Endothelial cell (in vitro differentiated cells): ENCODE results near the gene ERC1. TPM values are rescaled to one million over a fixed set of nuclear protein-coding genes. Genes with fewer than 3 reads are reported as not detected.

Experiments used
- DNase-seq: peaks from one replicate; pipeline ENCODE4 v3.0.0; 2021; ENCODE audit warnings: low spot score
- H3K27ac Mint-ChIP-seq: one replicate; pipeline ENCODE4 v1.8.0; 2021; ENCODE audit warnings: mixed read lengths, inconsistent platforms; ENCODE audit not compliant: unreplicated experiment
- H3K27me3 Mint-ChIP-seq: one replicate; pipeline ENCODE4 v1.8.0; 2021; ENCODE audit warnings: mild to moderate bottlenecking, moderate library complexity, mixed read lengths, inconsistent platforms; ENCODE audit not compliant: unreplicated experiment
- H3K36me3 Mint-ChIP-seq: one replicate; pipeline ENCODE4 v1.8.0; 2021; ENCODE audit warnings: mild to moderate bottlenecking, low read depth, mixed read lengths, inconsistent platforms; ENCODE audit not compliant: unreplicated experiment
- H3K4me1 Mint-ChIP-seq: one replicate; pipeline ENCODE4 v1.8.0; 2021; ENCODE audit warnings: mild to moderate bottlenecking, mixed read lengths, inconsistent platforms; ENCODE audit not compliant: unreplicated experiment
- H3K4me3 Mint-ChIP-seq: one replicate; pipeline ENCODE4 v1.8.0; 2021; ENCODE audit warnings: mild to moderate bottlenecking, mixed read lengths, inconsistent platforms; ENCODE audit not compliant: unreplicated experiment
- H3K9me3 Mint-ChIP-seq: one replicate; pipeline ENCODE4 v1.8.0; 2021; ENCODE audit warnings: mixed read lengths, inconsistent platforms; ENCODE audit not compliant: unreplicated experiment
- total RNA-seq: library from RNA; stranded (reverse); fragmentation: NEBNext Ultra II Directional; extraction: Animal tissue kit (Norgen Biotek cat#: 25700); gene quantifications from one replicate; pipeline ENCODE4 v1.2.1, GENCODE V29; 2021; ENCODE audit not compliant: unreplicated experiment
- TF ChIP-seq, protein P1 (sequence below): fragments of 200-600 bp; sonication (generic); IDR thresholded peaks from one replicate; pipeline ENCODE4 v1.5.0; 2021; ENCODE audit warnings: antibody characterized with exemption; ENCODE audit not compliant: unreplicated experiment

The ERC1 gene
- total RNA-seq, 1 donor from 2014 or later, result 57.9 TPM

DNA sequence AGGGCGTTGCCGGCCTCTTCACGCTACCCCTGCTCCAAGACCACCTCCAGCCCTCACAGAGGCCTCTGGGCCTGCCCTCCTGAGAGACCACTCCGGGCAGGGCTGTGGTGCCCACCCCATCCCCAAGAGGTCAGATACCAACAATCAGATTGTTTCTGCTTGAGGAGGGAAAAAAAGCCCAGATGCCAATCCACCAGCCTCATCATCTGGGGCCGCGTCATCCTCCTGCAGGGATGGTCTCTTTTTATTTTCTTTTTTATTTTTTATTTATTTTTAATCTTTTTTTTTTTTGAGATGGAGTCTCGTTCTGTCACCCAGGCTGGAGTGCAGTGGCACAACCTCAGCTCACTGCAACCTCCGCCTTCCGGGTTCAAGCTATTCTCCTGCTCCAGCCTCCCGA is 510.0 kb downstream of the ERC1 start:
- Mint-ChIP-seq H3K9me3 (no peaks in the 10 kb centered on the region), H3K4me3 (no peak overlapping the region), H3K27me3 (peaks cover 10% of the 10 kb centered on the region), H3K4me1 (peaks cover 9% of the 10 kb centered on the region), H3K27ac (no peak overlapping the region), H3K36me3 (peaks cover 4% of the 10 kb centered on the region)
- TF ChIP-seq, protein P1, sequence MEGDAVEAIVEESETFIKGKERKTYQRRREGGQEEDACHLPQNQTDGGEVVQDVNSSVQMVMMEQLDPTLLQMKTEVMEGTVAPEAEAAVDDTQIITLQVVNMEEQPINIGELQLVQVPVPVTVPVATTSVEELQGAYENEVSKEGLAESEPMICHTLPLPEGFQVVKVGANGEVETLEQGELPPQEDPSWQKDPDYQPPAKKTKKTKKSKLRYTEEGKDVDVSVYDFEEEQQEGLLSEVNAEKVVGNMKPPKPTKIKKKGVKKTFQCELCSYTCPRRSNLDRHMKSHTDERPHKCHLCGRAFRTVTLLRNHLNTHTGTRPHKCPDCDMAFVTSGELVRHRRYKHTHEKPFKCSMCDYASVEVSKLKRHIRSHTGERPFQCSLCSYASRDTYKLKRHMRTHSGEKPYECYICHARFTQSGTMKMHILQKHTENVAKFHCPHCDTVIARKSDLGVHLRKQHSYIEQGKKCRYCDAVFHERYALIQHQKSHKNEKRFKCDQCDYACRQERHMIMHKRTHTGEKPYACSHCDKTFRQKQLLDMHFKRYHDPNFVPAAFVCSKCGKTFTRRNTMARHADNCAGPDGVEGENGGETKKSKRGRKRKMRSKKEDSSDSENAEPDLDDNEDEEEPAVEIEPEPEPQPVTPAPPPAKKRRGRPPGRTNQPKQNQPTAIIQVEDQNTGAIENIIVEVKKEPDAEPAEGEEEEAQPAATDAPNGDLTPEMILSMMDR, result no peak
- no peak for DNase-seq

DNA sequence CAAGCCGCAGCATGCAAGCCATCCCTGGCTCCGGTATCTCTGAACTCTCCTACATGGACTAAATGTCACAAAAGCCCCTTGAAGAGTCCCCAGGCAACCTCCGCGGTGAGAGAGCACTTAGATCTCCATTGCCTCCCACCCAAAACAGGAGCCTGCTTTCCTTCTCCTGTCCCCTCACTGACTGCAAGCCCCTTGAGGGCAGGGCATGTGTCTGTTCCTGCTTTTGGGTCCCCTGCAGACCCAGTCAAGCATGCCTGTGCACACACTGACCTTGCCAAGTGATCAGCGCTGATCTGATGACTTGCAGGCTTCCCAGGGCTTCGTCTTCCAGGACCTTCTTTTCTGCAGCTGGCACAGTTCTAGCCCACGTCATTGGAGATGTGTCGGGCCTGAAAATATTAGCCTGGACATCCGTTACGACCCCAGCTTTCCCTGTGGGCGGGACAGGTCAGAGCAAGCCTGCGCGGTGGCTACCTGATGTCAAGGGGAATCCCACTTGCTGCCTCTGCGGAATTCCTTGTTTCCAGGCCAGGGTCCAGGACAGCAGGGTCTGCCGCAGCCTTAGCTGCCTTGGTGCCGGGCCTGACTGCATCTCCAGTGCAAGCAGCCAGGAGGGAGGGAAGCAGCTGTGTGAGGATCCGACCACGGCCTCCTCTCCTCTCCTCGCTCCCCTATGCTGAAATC is 510.8 kb downstream of the ERC1 start:
- peaks cover 9% of the 10 kb centered on the region for H3K4me1 Mint-ChIP-seq
- H3K27me3 Mint-ChIP-seq, result peaks cover 10% of the 10 kb centered on the region
- no peak overlapping the region for H3K4me3 Mint-ChIP-seq
- no peak overlapping the region for H3K27ac Mint-ChIP-seq
- peaks cover 4% of the 10 kb centered on the region for H3K36me3 Mint-ChIP-seq
- TF ChIP-seq, protein P1, result no peak
- no peak for DNase-seq
- H3K9me3 Mint-ChIP-seq, result no peaks in the 10 kb centered on the region

DNA sequence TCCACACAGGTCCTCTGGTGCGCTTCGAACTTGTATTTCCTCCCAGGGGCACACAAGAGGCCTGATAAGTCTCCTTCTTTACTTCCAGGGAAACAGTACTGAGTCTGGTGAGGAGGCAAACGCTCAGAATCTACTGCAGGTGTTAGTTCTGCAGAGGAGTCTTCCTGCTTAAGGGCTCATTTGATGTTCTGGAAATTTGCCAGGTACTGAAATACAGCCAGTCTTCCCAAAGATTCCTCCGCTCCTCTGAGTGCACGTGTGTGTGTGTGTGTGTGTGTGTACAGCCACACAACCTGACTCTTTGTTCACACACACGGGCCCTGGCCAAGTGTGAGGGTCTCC is 511.3 kb downstream of the ERC1 start:
- Mint-ChIP-seq H3K27me3 (peaks cover 10% of the 10 kb centered on the region), H3K36me3 (peaks cover 4% of the 10 kb centered on the region), H3K4me3 (no peak overlapping the region), H3K9me3 (no peaks in the 10 kb centered on the region), H3K4me1 (peaks cover 9% of the 10 kb centered on the region), H3K27ac (no peak overlapping the region)
- DNase-seq, result no peak
- TF ChIP-seq, protein P1, result no peak

DNA sequence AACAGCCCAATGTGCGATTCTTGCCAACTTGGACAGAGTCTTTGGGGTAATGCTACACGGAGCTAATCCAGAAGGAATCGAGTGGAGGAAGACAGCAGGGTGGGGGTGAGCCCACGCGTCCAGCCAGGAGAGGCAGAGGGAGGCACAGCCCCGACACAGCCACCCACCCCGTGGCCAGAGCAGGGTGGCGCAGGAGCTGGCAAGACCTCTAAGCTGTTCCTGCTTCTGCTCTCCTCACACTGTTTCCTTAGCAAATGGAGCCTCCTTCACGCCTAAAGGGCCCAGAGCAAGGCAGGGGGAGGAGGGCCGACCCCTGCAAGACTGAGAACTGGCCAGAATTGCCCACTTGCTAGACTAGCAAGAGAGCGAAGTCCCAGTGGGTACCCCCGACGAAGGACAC is 511.8 kb downstream of the ERC1 start:
- H3K4me1 Mint-ChIP-seq, result peaks cover 9% of the 10 kb centered on the region
- no peak for DNase-seq
- H3K27me3 Mint-ChIP-seq, result peaks cover 9% of the 10 kb centered on the region
- peaks cover 4% of the 10 kb centered on the region for H3K36me3 Mint-ChIP-seq
- H3K9me3 Mint-ChIP-seq, result no peaks in the 10 kb centered on the region
- TF ChIP-seq, protein P1, result no peak
- H3K27ac Mint-ChIP-seq, result no peak overlapping the region
- no peak overlapping the region for H3K4me3 Mint-ChIP-seq

DNA sequence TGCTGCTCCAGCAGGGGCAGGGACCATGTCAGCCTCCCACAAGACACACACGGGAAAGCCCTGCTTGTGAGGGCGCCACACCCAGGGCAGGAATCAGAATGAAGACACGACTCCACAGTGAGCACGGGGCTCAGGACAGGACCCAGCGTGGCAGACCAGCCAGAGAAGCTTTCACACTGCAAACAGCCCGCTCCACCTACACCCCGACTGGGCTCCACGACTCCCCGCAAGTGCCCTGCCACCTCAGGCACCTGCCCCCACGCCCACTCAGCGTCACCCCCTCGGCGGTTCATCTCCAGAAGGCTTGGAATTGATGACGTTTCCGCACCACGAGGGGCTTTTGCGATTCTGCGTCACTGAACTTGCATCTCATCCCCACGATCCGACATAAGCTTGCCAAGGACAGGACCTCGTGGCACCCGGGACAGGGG is 512.3 kb downstream of the ERC1 start:
- Mint-ChIP-seq H3K9me3 (no peaks in the 10 kb centered on the region), H3K36me3 (peaks cover 4% of the 10 kb centered on the region), H3K27me3 (peaks cover 6% of the 10 kb centered on the region), H3K4me3 (no peak overlapping the region), H3K27ac (no peak overlapping the region), H3K4me1 (peaks cover 9% of the 10 kb centered on the region)
- no peak for DNase-seq
- TF ChIP-seq, protein P1, result no peak
